Measurements from ENCODE around the gene TBC1D22A.

- TF ChIP-seq CTCF (conservative IDR thresholded peaks at IDR 0.05; ENCODE audit: low read depth, low read length) = no peak
- no peak for TF ChIP-seq EZH2phosphoT487 (IDR thresholded peaks at IDR 0.05; ENCODE audit: borderline replicate concordance, low read length)
- no peak for TF ChIP-seq EZH2 (IDR thresholded peaks at IDR 0.05; ENCODE audit: low read length, unreplicated experiment)
These were observed 392.2 kb downstream of the TBC1D22A start for GRCh38 chr22:47154621-47155081.

Measured in PC-3 (cell line).